UCSD-AML1 (cell line): ENCODE results near the gene NUBP2.

Experiments used
- DNase-seq: peaks from one replicate; lab custom pipeline; 2025; ENCODE audit not compliant: unreplicated experiment; lab: John Stamatoyannopoulos, UW

The NUBP2 gene

GRCh38 chr16:1771864-1772361 lies 10.8 kb upstream of the NUBP2 start:
- DNase-seq, result no peak

- peak; percentile 41 for DNase-seq
Measured at GRCh38 chr16:1772362-1772907, 10.3 kb upstream of the NUBP2 start, which contains the start of gene EME2. Gene EME2 (plus strand): TSS chr16:1772810. CDS start chr16:1773228, 418 bp downstream.

GRCh38 chr16:1772908-1773702 lies 9.7 kb upstream of the NUBP2 start, which contains the start of gene MRPS34:
Gene MRPS34 (minus strand): TSS chr16:1773134. CDS start chr16:1773119, 15 bp downstream.
- peak; percentile 85 for DNase-seq

GRCh38 chr16:1773703-1774447 lies 8.9 kb upstream of the NUBP2 start:
- peak; percentile 68 for DNase-seq

GRCh38 chr16:1774448-1774780 lies 8.3 kb upstream of the NUBP2 start:
- no peak for DNase-seq

- DNase-seq, result no peak
Measured at GRCh38 chr16:1775006-1775845, 7.5 kb upstream of the NUBP2 start.

- no peak for DNase-seq
Measured at GRCh38 chr16:1775846-1776671, 6.7 kb upstream of the NUBP2 start.

- DNase-seq, result no peak
Measured at GRCh38 chr16:1776672-1776955, 6.1 kb upstream of the NUBP2 start.

- no peak for DNase-seq
Measured at GRCh38 chr16:1776991-1777374, 5.8 kb upstream of the NUBP2 start.

- DNase-seq, result no peak
Measured at GRCh38 chr16:1777375-1778199, 5.2 kb upstream of the NUBP2 start.

GRCh38 chr16:1778200-1779179 lies 4.3 kb upstream of the NUBP2 start:
- no peak for DNase-seq

GRCh38 chr16:1779234-1779701 lies 3.5 kb upstream of the NUBP2 start:
- DNase-seq, result no peak

- DNase-seq, result no peak
Measured at GRCh38 chr16:1779741-1780676, 2.8 kb upstream of the NUBP2 start.

GRCh38 chr16:1780677-1781072 lies 2.1 kb upstream of the NUBP2 start:
- DNase-seq, result no peak

GRCh38 chr16:1781254-1781653 lies 1.5 kb upstream of the NUBP2 start:
- no peak for DNase-seq

GRCh38 chr16:1781758-1782407 lies 877 bp upstream of the NUBP2 start:
- peak; percentile 42 for DNase-seq
